ENCODE results near the gene PARP6.

- no peak for TF ChIP-seq CTCF (IDR thresholded peaks at IDR 0.05)
- TF ChIP-seq POLR2AphosphoS5 (IDR thresholded peaks at IDR 0.05): no peak
Measured at GRCh38 chr15:72197460-72198355, 74.6 kb downstream of the PARP6 start, which contains the start of gene GRAMD2A.

Measured in stomach (tissue), 4 donors.